HUES64 (cell line): ENCODE measurements around the gene PMP22.
A peak's percentile ranks its signal among the peaks of the same experiment; 100 is the strongest.

Experiments
- H3K27ac ChIP-seq: 2 replicates; pipeline ENCODE4 v1.7.0; 2013; ENCODE audit warnings: low read depth, low read length, inconsistent platforms
- H3K27me3 ChIP-seq: 2 replicates; pipeline ENCODE4 v1.6.1; 2013; ENCODE audit warnings: mild to moderate bottlenecking, low read length; ENCODE audit not compliant: insufficient read depth
- H3K36me3 ChIP-seq: 2 replicates; pipeline ENCODE4 v1.6.1; 2013; ENCODE audit warnings: mild to moderate bottlenecking, low read length; ENCODE audit not compliant: insufficient read depth
- H3K4me1 ChIP-seq: 2 replicates; pipeline ENCODE4 v1.6.1; 2013; ENCODE audit warnings: mild to moderate bottlenecking, low read length, moderate library complexity; ENCODE audit not compliant: insufficient read depth
- H3K4me3 ChIP-seq: 2 replicates; pipeline ENCODE4 v1.5.1; 2013; ENCODE audit warnings: mild to moderate bottlenecking, low read length, moderate library complexity
- H3K9ac ChIP-seq: 2 replicates; pipeline ENCODE4 v1.6.1; 2013; ENCODE audit warnings: mild to moderate bottlenecking, low read depth, low read length
- H3K9me3 ChIP-seq: 2 replicates; pipeline ENCODE4 v1.6.1; 2013; ENCODE audit warnings: low read depth, low read length; ENCODE audit not compliant: insufficient read depth
- WGBS: fragments of 150-250, 120-280 bp; methylation state at CpG from one replicate; pipeline ENCODE4 v1.1.7; 2013; ENCODE audit warnings: missing lambda C conversion rate; 5-methylcytosine and 5-hydroxymethylcytosine counted together

PMP22 gene

DNA sequence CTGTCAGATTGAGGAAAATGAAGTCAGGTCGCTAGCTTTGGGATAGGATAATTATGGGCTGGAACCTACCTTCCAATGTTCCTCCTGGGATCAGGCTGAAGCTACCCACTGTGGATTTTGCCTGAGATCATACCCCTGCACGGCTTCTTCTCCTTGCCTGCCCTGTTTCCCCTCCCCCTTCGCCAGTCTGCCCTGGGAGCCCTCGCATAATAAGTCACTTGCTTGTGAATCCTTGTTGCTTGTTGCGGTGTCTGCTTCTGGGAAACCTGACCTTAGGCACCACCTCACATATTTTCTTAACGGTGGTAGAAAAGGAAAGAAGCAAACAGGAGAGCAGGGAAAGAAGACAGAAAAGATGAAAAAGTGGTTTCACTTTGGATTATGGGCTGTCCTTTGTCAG lies 13.3 kb upstream of the PMP22 start:
- H3K27ac ChIP-seq, result no peak overlapping the region

GRCh38 chr17:15274017-15274416 lies 8.9 kb upstream of the PMP22 start:
- Histone ChIP-seq H3K27ac (no peak overlapping the region), H3K4me1 (peaks cover 14% of the 10 kb centered on the region), H3K9ac (no peak overlapping the region), H3K36me3 (no peaks in the 10 kb centered on the region), H3K4me3 (no peak overlapping the region), H3K27me3 (no peaks in the 10 kb centered on the region), H3K9me3 (no peaks in the 10 kb centered on the region)
- WGBS, result 91% methylated on average over 3 of the region's 3 CpGs

More for the DNA sequence above, 13.3 kb upstream of the PMP22 start:
- Histone ChIP-seq H3K9me3 (no peaks in the 10 kb centered on the region), H3K4me1 (peaks cover 16% of the 10 kb centered on the region), H3K27me3 (no peaks in the 10 kb centered on the region), H3K36me3 (no peaks in the 10 kb centered on the region), H3K9ac (0 out of 2 replicates have a peak overlapping the region, but pooled peaks have one; percentile 38), H3K4me3 (no peak overlapping the region; the same call in 1 of the 2 replicates)
- 36% methylated on average over 5 of the region's 6 CpGs for WGBS

GRCh38 chr17:15273141-15273793 lies 8.1 kb upstream of the PMP22 start:
- Histone ChIP-seq H3K27me3 (peaks cover 7% of the 10 kb centered on the region; the same call in 1 of the 2 replicates), H3K9me3 (no peaks in the 10 kb centered on the region), H3K9ac (no peak overlapping the region), H3K36me3 (no peaks in the 10 kb centered on the region), H3K4me3 (no peak overlapping the region), H3K4me1 (peaks cover 7% of the 10 kb centered on the region), H3K27ac (no peak overlapping the region)
- 89% methylated on average over 4 of the region's 5 CpGs for WGBS

GRCh38 chr17:15271741-15272140 lies 6.6 kb upstream of the PMP22 start:
- Histone ChIP-seq H3K27ac (no peak overlapping the region), H3K9ac (no peak overlapping the region), H3K27me3 (peaks cover 15% of the 10 kb centered on the region; the same call in 1 of the 2 replicates), H3K4me1 (no peaks in the 10 kb centered on the region), H3K9me3 (no peaks in the 10 kb centered on the region), H3K4me3 (no peak overlapping the region), H3K36me3 (no peaks in the 10 kb centered on the region)
- WGBS, result 92% methylated on average over 6 of the region's 6 CpGs

DNA sequence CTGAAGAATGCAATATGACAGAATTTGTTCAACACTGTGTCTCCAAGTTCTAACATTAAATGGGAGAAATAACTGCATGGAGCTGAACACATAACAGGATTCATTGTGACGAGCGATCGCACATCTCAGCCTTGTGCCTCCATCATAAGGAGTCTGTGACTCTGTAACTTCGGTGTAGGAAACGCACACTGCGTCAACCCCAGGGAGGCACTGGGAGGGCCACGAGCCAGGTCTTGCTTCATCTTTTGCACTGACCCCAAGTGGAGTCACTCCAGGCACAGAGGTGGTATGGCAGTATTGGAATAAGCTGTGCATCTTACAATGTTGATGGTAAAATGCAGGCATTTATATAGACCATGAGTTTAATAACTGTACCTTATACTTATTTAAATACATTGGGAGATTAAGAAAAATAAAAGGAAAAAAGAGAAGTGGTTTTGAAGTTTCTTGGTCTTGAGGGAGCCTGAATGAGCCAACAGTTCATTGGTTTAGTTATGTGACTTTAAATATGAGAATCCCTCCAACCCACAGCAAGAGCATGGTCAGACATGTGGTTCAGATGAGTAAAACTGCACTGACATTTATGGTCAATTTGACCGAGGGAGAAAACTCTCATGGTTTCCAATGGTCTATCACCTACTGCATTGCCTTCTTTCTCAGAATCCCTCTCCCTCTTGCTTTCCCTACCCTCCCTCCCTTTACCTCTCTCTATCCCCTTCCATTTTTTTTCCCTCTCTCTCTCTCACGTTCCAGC lies 5.7 kb upstream of the PMP22 start:
- Histone ChIP-seq H3K27ac (no peak overlapping the region), H3K4me3 (no peak overlapping the region), H3K9me3 (no peaks in the 10 kb centered on the region), H3K36me3 (no peaks in the 10 kb centered on the region), H3K4me1 (no peaks in the 10 kb centered on the region), H3K9ac (no peak overlapping the region), H3K27me3 (peaks cover 18% of the 10 kb centered on the region)
- WGBS, result 94% methylated on average over 9 of the region's 9 CpGs

GRCh38 chr17:15269780-15270089 lies 4.6 kb upstream of the PMP22 start:
- Histone ChIP-seq H3K27ac (no peak overlapping the region), H3K4me1 (no peaks in the 10 kb centered on the region), H3K36me3 (no peaks in the 10 kb centered on the region), H3K27me3 (peaks cover 29% of the 10 kb centered on the region), H3K4me3 (no peak overlapping the region), H3K9me3 (no peaks in the 10 kb centered on the region), H3K9ac (no peak overlapping the region)
- 92% methylated on average over 5 of the region's 5 CpGs for WGBS

- Histone ChIP-seq H3K36me3 (no peaks in the 10 kb centered on the region), H3K9ac (no peak overlapping the region), H3K4me1 (no peaks in the 10 kb centered on the region), H3K27me3 (peaks cover 34% of the 10 kb centered on the region), H3K9me3 (no peaks in the 10 kb centered on the region), H3K4me3 (no peak overlapping the region), H3K27ac (no peak overlapping the region)
- 89% methylated on average over 7 of the region's 7 CpGs for WGBS
Measured at GRCh38 chr17:15269087-15269779, 4.1 kb upstream of the PMP22 start.

- WGBS, result 81% methylated on average over 1 of the region's 1 CpG
- H3K27me3 ChIP-seq, result peaks cover 41% of the 10 kb centered on the region
- no peak overlapping the region for H3K4me3 ChIP-seq
- no peak overlapping the region for H3K27ac ChIP-seq
- H3K4me1 ChIP-seq, result no peaks in the 10 kb centered on the region
- no peak overlapping the region for H3K9ac ChIP-seq
- no peaks in the 10 kb centered on the region for H3K9me3 ChIP-seq
- no peaks in the 10 kb centered on the region for H3K36me3 ChIP-seq
Measured at GRCh38 chr17:15268461-15268860, 3.3 kb upstream of the PMP22 start.

DNA sequence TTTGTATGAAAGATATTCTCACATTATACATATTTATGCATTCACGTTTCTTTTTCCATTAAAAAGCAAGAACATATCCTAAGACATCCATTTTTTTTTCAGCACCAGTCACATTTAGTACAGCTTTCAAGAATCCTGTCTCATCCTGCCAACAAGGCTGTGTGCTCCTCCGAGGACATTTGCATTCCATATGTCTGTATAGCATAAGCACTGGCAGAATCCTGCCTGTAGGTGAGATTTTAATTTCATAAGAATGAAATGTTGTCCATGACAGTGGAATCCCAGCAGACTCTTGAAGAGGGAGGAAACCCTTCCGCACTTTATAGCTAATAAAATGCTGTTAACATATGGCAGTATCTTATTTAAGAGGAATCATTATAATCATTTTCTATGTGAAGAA lies 2.9 kb upstream of the PMP22 start:
- no peak overlapping the region for H3K27ac ChIP-seq
- H3K4me3 ChIP-seq, result no peak overlapping the region
- no peaks in the 10 kb centered on the region for H3K36me3 ChIP-seq
- 86% methylated on average over 2 of the region's 3 CpGs for WGBS
- H3K27me3 ChIP-seq, result peaks cover 46% of the 10 kb centered on the region
- H3K9ac ChIP-seq, result no peak overlapping the region
- no peaks in the 10 kb centered on the region for H3K9me3 ChIP-seq
- no peaks in the 10 kb centered on the region for H3K4me1 ChIP-seq

- Histone ChIP-seq H3K36me3 (no peaks in the 10 kb centered on the region), H3K4me1 (peaks cover 2% of the 10 kb centered on the region; the same call in 1 of the 2 replicates), H3K9ac (no peak overlapping the region), H3K9me3 (no peaks in the 10 kb centered on the region), H3K27me3 (peaks cover 61% of the 10 kb centered on the region), H3K4me3 (no peak overlapping the region), H3K27ac (no peak overlapping the region)
- WGBS, result 91% methylated on average over 13 of the region's 13 CpGs
Measured at GRCh38 chr17:15266325-15267125, 1.4 kb upstream of the PMP22 start.

GRCh38 chr17:15264542-15264941 lies 584 bp downstream of the PMP22 start:
- WGBS, result 86% methylated on average over 2 of the region's 2 CpGs
- Histone ChIP-seq H3K4me1 (peaks cover 3% of the 10 kb centered on the region; the same call in 1 of the 2 replicates), H3K9me3 (no peaks in the 10 kb centered on the region), H3K4me3 (no peak overlapping the region), H3K27ac (no peak overlapping the region), H3K27me3 (peaks cover 79% of the 10 kb centered on the region), H3K36me3 (no peaks in the 10 kb centered on the region), H3K9ac (no peak overlapping the region)
